ENCODE results near the gene GMDS.
A peak's percentile ranks its signal among the peaks of the same experiment; 100 is the strongest.

Gene GMDS

DNA sequence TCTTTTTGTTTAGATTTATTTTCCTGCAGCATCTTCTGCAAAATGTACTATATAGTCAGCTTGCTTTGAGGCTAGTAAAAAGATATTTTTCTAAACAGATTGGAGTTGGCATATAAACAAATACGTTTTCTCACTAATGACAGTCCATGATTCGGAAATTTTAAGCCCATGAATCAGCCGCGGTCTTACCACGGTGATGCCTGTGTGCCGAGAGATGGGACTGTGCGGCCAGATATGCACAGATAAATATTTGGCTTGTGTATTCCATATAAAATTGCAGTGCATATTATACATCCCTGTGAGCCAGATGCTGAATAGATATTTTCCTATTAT is 632.5 kb downstream of the GMDS start:
- no peak for DNase-seq (ENCODE audit: low read depth)

DNA sequence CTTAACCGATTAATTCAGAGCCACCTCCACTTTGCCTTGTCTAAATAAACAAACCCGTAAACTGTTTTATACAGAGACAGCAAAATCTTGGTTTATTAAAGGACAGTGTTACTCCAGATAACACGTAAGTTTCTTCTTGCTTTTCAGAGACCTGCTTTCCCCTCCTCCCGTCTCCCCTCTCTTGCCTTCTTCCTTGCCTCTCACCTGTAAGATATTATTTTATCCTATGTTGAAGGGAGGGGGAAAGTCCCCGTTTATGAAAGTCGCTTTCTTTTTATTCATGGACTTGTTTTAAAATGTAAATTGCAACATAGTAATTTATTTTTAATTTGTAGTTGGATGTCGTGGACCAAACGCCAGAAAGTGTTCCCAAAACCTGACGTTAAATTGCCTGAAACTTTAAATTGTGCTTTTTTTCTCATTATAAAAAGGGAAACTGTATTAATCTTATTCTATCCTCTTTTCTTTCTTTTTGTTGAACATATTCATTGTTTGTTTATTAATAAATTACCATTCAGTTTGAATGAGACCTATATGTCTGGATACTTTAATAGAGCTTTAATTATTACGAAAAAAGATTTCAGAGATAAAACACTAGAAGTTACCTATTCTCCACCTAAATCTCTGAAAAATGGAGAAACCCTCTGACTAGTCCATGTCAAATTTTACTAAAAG is 633.0 kb downstream of the GMDS start:
- DNase-seq (ENCODE audit: low read depth): no peak

DNA sequence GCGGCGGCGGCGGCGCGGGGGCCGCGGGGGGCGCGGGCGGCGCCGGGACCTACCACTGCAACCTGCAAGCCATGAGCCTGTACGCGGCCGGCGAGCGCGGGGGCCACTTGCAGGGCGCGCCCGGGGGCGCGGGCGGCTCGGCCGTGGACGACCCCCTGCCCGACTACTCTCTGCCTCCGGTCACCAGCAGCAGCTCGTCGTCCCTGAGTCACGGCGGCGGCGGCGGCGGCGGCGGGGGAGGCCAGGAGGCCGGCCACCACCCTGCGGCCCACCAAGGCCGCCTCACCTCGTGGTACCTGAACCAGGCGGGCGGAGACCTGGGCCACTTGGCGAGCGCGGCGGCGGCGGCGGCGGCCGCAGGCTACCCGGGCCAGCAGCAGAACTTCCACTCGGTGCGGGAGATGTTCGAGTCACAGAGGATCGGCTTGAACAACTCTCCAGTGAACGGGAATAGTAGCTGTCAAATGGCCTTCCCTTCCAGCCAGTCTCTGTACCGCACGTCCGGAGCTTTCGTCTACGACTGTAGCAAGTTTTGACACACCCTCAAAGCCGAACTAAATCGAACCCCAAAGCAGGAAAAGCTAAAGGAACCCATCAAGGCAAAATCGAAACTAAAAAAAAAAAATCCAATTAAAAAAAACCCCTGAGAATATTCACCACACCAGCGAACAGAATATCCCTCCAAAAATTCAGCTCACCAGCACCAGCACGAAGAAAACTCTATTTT is 633.7 kb downstream of the GMDS start:
- no peak for DNase-seq (ENCODE audit: low read depth)

- DNase-seq (ENCODE audit: low read depth): no peak
These were observed 634.2 kb downstream of the GMDS start for GRCh38 chr6:1611322-1611571.

DNA sequence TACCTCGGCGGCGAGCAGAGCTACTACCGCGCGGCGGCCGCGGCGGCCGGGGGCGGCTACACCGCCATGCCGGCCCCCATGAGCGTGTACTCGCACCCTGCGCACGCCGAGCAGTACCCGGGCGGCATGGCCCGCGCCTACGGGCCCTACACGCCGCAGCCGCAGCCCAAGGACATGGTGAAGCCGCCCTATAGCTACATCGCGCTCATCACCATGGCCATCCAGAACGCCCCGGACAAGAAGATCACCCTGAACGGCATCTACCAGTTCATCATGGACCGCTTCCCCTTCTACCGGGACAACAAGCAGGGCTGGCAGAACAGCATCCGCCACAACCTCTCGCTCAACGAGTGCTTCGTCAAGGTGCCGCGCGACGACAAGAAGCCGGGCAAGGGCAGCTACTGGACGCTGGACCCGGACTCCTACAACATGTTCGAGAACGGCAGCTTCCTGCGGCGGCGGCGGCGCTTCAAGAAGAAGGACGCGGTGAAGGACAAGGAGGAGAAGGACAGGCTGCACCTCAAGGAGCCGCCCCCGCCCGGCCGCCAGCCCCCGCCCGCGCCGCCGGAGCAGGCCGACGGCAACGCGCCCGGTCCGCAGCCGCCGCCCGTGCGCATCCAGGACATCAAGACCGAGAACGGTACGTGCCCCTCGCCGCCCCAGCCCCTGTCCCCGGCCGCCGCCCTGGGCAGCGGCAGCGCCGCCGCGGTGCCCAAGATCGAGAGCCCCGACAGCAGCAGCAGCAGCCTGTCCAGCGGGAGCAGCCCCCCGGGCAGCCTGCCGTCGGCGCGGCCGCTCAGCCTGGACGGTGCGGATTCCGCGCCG is 634.7 kb downstream of the GMDS start:
- no peak for DNase-seq (ENCODE audit: low read depth)

DNA sequence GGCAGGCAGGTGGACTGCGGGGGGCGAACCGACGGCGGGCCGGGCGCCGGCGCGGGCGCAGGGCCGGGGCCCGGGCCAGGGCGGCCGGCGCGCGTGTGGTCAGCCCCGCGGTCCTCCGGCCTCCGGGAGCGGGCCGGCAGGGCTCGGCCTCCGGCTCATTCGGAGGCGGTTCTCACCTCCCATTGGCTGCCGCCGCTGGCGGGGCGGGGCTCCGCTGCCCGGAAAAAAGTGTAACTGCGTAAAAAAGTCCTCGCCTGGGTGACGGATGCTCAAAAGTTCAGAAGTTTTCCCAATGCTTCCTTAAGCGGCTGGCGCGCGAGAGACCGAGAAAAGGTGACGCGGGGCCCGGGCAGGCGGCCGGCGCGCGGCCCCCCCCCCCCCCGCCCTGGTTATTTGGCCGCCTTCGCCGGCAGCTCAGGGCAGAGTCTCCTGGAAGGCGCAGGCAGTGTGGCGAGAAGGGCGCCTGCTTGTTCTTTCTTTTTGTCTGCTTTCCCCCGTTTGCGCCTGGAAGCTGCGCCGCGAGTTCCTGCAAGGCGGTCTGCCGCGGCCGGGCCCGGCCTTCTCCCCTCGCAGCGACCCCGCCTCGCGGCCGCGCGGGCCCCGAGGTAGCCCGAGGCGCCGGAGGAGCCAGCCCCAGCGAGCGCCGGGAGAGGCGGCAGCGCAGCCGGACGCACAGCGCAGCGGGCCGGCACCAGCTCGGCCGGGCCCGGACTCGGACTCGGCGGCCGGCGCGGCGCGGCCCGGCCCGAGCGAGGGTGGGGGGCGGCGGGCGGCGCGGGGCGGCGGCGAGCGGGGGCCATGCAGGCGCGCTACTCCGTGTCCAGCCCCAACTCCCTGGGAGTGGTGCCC is 635.5 kb downstream of the GMDS start, which contains the start of gene FOXC1:
Gene FOXC1, plus strand, starts transcription at position 268 of the 849 bp plus-strand sequence. Its CDS starts 531 bp downstream, at position 799.
- peak; percentile 49 for DNase-seq (ENCODE audit: low read depth)

DNA sequence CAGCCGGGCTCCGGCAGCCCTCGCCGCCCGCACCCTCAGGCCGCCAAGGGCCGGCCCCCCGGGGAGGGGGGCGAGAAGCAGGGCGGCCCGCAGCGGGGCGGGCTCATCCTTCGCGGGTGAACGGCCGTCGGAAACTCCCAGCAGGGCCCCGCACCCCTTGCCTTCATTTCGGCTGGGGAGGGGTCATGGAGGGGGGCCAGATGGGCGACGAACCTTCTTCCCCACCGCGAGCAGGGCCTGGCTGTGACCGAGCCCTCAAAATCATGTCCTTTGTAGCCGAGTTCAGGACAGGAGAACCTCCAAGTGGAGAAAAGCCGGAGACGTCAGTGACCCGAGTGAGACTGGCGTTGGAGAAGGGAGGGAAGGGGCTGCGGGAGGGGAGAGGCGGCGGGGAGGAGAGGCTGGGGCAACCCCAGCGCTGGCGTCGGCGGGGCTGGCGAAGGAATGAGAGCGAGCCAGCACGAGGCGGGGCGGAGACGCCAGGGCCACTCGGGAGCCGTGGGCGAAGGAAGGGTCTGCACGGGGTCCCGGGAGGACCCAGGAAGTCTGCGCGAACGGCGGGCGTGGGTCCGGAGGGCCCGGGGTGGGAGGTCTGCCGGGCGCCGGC is 636.3 kb downstream of the GMDS start:
- no peak for DNase-seq (ENCODE audit: low read depth)

- no peak for DNase-seq (ENCODE audit: low read depth)
These were observed 637.0 kb downstream of the GMDS start for GRCh38 chr6:1608222-1609040.

DNA sequence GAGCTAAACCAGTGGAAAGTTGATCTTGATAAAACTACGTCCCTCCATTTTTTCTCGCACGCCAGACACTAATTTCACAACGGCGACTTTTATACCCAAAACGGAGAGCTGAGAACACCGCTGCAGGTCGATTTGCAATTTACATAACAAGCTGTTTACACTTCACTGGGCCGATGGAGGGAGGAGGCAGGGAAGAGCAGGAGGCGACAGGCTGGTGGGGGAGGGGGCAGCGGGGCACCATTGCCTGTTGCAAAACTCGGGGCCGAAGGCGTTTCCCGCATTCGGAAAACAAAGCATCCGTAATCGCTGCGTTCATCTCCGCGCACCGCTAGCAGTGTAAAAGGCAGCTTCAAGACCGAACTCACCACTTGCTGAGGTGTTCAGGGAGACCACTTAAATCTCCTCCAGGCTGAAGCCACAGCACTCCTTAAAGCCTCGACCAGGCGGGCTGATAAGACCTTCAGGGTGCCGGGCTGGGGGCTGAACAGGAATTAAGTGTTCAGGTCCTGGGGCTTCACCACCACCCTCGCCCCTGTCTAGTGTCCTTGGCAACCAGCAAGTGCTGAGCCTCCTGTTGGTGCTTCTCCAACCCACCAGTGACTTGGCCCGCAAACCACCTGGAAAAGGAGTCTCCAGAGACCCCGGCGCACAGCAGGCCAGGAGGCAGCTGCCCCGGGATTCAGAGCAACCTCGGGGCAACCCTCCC is 637.7 kb downstream of the GMDS start:
- no peak for DNase-seq (ENCODE audit: low read depth)

- DNase-seq (ENCODE audit: low read depth): no peak
These were observed 638.5 kb downstream of the GMDS start for GRCh38 chr6:1606780-1607515.

DNA sequence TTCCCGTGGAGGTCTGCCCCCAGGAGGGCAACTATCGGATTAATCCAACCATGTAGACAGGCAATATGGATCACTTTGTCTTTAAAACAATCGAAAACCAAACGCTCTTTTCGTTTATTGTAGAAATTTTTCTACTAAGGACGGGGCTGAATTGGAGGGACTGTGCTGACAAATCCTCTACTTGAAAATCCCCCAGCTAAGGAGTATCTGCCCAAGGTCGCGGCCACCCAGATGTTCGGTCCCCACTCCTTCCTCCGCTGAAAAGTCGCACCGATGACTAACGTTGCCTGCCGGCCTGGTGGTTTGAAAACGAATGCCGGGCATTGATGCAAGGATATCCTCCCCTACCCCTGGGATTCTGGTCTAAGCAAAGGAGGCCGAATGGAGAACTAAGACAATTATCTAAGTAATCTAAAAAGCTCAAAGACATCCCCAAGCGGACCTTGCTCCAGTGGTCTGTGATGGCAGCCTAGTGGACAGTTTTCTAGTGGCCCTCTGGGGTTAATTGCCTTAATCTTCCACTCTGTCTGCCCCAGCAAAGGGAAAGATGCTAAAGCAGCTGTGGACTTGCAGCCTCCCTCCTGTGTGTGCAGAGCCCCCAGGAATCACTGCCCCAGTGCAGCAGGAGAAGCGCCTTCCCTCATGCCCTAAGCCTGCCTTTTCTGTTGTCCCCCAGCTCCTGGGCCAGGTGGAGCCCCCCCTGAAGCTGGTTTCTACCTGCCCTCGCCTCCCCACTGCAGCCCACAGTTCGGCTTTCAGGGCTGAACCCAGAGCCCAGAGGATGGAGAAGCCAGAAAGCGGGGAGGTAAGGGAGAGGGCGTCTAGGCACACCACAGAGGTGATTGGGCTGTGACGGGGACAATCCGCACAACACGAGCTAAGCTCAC is 639.3 kb downstream of the GMDS start:
- DNase-seq (ENCODE audit: low read depth): no peak

DNA sequence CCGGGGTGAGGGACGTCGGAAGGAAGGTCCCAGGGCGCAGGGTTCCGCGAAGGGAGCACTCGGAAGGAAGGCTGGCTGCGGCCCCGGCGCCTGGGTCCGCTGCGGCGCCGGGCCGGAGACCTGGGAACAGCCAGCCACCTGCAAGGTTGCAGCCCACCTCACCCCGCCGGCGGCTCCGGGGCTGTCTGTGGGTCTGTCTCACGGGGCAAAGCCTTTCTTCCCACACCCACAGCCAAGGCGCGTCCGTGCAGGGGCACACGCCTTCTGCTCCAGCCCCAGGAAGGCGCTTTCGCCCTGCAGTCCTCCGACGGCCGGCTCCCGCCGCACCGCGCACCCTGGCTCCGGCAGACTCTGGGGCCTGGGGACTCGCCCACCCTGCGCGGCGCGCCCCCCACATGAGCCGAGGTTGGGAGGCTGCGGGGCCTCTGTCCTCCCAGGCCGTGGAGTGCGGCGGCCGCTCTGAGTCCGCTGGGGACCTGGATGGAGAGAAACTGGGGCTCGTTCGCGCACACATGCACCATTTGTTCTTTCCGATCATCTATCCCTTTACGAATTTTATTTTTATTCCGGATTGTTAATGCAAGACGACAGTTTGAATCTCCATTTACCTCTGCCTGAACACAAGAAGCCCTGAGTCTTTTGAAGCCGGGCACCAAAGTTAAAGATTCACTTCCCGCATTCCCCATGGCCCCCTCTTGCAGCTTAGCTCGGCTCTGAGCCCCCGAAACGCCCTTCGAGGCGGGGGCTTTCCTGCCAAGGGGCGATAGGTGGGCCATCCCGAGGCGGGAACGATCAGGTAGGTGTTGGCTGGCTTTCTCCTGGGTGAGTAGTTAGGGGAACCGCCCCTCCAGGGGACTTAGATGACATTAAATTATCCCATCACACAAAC is 640.2 kb downstream of the GMDS start:
- no peak for DNase-seq (ENCODE audit: low read depth)

GRCh38 chr6:1604158-1605003 is 641.0 kb downstream of the GMDS start:
- peak; percentile 75 for DNase-seq (ENCODE audit: low read depth)

DNA sequence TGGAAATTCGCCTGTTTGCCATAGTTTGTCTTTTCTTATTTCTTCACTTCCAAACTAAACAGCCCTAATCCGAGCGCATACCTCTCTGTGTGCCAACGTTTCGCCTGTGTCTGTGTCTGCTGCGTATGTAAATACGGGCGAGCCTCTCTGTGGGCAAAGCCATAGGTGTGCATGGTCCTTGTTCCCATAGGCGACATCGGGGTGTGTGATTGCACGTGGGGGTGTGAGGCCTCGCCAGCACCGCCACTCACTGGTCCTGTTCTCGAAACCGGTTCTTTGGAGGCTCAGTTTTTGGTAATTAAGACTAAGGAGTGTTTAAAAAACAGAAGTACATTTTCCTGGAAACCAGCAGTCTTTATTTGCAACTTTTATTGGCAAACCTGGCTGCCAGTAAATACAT is 641.7 kb downstream of the GMDS start:
- DNase-seq (ENCODE audit: low read depth): no peak

GRCh38 chr6:1602049-1602713 is 643.2 kb downstream of the GMDS start:
- DNase-seq (ENCODE audit: low read depth): no peak
